GM10266 (cell line): ENCODE results near the gene LRATD1.

Experiments used
- DNase-seq: peaks from one replicate; pipeline ENCODE4 v3.0.0; 2012; ENCODE audit errors: extremely low spot score
- TF ChIP-seq, protein P1 (sequence below): IDR thresholded peaks from 2 replicates; pipeline ENCODE4 v1.5.1; 2012; ENCODE audit warnings: mild to moderate bottlenecking, low read depth; ENCODE audit not compliant: control insufficient read depth, insufficient read depth; ENCODE audit errors: missing control alignments

LRATD1 gene

DNA sequence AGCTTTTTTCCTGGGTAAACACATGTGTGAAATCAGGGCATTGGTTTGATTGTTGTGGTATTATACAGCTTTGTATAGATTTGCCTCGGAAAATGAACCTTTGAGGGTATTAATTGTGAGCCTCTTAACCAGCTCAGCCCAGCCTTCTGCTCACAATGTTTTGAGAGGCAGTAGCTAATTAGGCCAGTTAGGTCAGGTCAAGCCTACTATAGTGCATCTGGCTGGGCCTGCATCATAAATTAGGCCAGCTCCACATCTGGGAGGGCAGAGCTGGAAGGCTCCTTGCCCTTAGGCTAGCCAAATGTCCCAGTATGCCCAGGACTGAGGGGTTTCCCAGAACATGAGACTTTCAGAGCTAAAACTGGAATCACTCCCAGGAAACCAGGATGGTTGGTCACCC is 43.0 kb downstream of the LRATD1 start:
- no peak for DNase-seq
- TF ChIP-seq, protein P1, sequence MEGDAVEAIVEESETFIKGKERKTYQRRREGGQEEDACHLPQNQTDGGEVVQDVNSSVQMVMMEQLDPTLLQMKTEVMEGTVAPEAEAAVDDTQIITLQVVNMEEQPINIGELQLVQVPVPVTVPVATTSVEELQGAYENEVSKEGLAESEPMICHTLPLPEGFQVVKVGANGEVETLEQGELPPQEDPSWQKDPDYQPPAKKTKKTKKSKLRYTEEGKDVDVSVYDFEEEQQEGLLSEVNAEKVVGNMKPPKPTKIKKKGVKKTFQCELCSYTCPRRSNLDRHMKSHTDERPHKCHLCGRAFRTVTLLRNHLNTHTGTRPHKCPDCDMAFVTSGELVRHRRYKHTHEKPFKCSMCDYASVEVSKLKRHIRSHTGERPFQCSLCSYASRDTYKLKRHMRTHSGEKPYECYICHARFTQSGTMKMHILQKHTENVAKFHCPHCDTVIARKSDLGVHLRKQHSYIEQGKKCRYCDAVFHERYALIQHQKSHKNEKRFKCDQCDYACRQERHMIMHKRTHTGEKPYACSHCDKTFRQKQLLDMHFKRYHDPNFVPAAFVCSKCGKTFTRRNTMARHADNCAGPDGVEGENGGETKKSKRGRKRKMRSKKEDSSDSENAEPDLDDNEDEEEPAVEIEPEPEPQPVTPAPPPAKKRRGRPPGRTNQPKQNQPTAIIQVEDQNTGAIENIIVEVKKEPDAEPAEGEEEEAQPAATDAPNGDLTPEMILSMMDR = no peak

GRCh38 chr2:14676371-14676770 is 43.9 kb downstream of the LRATD1 start:
- DNase-seq = no peak
- TF ChIP-seq, protein P1 = no peak

DNA sequence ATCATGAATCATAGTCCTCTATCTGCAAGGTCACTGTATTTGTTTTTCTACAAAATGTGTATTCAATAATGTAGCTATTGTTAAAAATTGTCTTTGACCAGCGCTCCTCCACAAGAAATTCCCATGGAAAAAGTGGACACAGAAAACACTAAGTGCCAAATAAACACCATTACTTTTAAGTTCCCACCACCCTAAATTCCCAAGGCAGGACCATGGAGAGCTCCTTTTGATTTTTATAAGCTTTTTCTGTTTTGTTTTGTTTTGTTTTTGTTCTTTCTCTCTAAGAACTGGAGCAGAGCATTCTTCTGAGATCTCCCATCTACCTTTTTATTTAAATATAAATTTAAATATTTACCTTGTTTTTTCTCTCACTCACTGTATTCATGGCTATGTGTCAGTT is 44.5 kb downstream of the LRATD1 start:
- DNase-seq = no peak
- TF ChIP-seq, protein P1 = no peak

- TF ChIP-seq, protein P1 = no peak
- no peak for DNase-seq
These were observed 46.2 kb downstream of the LRATD1 start for GRCh38 chr2:14678761-14679160.

GRCh38 chr2:14681608-14682007 is 49.1 kb downstream of the LRATD1 start:
- DNase-seq = no peak
- TF ChIP-seq, protein P1 = no peak
